ENCODE data around the gene ZNF514. TPM values are rescaled to one million over a fixed set of nuclear protein-coding genes. Genes with fewer than 3 reads are reported as not detected.

ZNF514 gene
- total RNA-seq, 6 experiments from 2014 or later = 2.0 to 8.1 (median 5.4) TPM

DNA sequence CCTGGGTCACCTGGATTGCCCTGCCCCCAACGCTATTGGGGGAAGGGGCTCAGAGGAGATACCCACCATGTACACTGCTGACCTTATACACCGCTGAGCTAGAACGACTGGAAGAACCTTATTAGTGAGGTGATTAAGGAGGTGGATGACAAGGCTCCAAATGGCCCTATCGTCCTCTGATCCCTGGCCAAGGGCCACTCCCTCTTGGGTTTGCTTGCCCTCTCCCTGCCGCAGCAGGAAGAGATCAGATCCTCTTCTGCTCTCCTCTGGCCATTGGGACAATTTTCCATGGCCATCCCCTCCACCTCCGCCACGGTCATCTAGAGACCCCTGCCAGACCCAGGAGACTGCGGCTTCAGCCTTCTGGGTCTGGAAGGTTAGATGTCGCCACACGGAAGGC, 1.2 kb downstream of the ZNF514 start:
- TF ChIP-seq POLR2A (IDR thresholded peaks at IDR 0.05) = no peak
- TF ChIP-seq, protein P1, sequence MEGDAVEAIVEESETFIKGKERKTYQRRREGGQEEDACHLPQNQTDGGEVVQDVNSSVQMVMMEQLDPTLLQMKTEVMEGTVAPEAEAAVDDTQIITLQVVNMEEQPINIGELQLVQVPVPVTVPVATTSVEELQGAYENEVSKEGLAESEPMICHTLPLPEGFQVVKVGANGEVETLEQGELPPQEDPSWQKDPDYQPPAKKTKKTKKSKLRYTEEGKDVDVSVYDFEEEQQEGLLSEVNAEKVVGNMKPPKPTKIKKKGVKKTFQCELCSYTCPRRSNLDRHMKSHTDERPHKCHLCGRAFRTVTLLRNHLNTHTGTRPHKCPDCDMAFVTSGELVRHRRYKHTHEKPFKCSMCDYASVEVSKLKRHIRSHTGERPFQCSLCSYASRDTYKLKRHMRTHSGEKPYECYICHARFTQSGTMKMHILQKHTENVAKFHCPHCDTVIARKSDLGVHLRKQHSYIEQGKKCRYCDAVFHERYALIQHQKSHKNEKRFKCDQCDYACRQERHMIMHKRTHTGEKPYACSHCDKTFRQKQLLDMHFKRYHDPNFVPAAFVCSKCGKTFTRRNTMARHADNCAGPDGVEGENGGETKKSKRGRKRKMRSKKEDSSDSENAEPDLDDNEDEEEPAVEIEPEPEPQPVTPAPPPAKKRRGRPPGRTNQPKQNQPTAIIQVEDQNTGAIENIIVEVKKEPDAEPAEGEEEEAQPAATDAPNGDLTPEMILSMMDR (IDR thresholded peaks at IDR 0.05) = no peak
- H3K4me3 ChIP-seq = peak overlapping the region; percentile 60 to 70 (median 66)
- DNase-seq (no peak), ATAC-seq (no peak)
- no peaks in the 10 kb centered on the region for H3K27me3 ChIP-seq
- peaks cover 0 to 3% (median 0%) of the 10 kb centered on the region in 4 donors for H3K9me3 ChIP-seq
- intact Hi-C loops (cut with DNase I) = no loop called here
- no peak overlapping the region for H3K27ac ChIP-seq
- H3K4me1 ChIP-seq = peaks cover 0 to 7% (median 0%) of the 10 kb centered on the region in 4 donors
- WGBS (ENCODE audit: insufficient coverage, low coverage, low lambda C conversion rate, missing lambda C conversion rate) = 92% methylated on average over 3 of the region's 10 CpGs
- peaks cover 0 to 3% (median 1%) of the 10 kb centered on the region in 4 donors for H3K36me3 ChIP-seq

DNA sequence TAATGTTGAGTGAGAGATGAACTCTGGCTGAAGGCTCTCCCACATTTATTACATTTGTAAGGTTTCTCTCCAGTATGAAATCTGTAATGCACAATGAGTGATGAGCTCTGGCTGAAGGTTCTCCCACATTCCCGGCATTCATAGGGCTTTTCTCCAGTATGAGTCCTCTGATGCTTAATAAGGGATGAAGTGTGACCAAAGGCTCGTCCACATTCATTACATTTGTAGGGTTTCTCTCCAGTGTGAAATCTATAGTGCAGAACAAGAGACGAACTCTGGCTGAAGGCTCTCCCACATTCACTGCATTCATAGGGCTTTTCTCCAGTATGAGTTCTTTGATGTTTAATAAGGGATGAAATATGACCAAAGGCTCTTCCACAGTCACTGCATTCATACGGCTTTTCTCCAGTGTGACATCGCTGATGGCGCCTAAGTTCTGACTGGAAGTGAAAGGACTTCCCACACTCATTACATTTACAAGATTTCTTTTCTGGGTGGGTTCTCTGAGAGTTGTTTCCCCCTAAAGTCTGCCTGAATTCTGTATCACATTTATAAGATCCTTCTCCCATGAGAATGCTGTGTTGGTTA, 10.2 kb downstream of the ZNF514 start:
- no peaks in the 10 kb centered on the region for H3K27me3 ChIP-seq
- TF ChIP-seq POLR2A (IDR thresholded peaks at IDR 0.05) = no peak
- TF ChIP-seq, protein P1 (IDR thresholded peaks at IDR 0.05) = no peak
- peaks cover 0 to 19% (median 9%) of the 10 kb centered on the region in 4 donors for H3K36me3 ChIP-seq
- intact Hi-C loops (cut with DNase I) = no loop called here
- no peak for ATAC-seq
- no peaks in the 10 kb centered on the region for H3K4me1 ChIP-seq
- H3K27ac ChIP-seq = no peak overlapping the region
- 81% methylated on average over 3 of the region's 6 CpGs for WGBS (ENCODE audit: insufficient coverage, low coverage, low lambda C conversion rate, missing lambda C conversion rate)
- H3K9me3 ChIP-seq = peaks cover 10 to 49% (median 28%) of the 10 kb centered on the region in 4 donors
- H3K4me3 ChIP-seq = no peak overlapping the region
- no peak for DNase-seq

DNA sequence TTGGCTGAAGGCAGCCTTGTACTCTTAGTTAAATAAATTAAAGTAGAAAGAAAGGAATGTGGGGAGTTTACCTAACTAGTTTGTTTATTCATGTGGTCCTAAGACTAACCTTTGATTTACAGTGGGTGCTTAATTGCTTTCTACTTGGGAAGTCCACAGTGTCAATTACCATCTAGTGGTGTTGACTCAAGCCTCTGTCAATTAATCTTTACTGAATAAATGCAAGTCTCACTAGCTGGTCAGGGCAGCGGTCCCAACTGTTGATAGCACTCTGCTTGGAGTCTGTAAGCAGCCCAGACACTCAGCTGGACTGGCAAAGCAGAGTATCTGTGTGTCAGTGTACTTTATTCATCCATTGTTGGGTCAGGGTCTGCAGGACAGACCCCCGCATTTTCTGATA, 15.8 kb downstream of the ZNF514 start:
- Histone ChIP-seq H3K4me1 (no peaks in the 10 kb centered on the region), H3K27me3 (no peaks in the 10 kb centered on the region), H3K9me3 (peaks cover 0 to 33% (median 12%) of the 10 kb centered on the region in 4 donors), H3K27ac (no peak overlapping the region), H3K36me3 (no peaks in the 10 kb centered on the region), H3K4me3 (no peak overlapping the region)
- TF ChIP-seq POLR2A (IDR thresholded peaks at IDR 0.05) = no peak
- TF ChIP-seq, protein P1 (IDR thresholded peaks at IDR 0.05) = no peak
- WGBS (ENCODE audit: insufficient coverage, low coverage, low lambda C conversion rate, missing lambda C conversion rate) = 100% methylated on average over 2 of the region's 2 CpGs
- intact Hi-C loops (cut with DNase I) = no loop called here
- no peak for ATAC-seq
- no peak for DNase-seq

DNA sequence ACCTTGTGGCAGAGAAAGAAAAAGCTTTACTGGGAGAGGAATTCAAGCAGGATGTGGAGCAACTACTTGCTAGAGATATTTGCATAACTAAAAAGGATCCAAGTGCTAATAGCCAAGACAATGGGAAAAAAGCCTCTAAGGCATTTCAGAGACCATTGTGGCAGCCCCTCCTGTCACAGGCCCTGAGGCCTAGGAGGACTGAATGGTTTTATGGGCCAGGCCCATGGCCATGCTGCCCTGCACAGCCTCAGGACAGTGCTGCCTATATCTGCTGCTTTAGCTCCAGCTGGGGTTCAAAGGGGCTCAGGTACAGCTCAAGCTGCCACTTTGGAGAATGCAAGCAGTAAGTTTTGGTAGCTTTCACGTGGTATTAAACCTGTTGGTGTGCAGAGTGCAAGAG, 20.9 kb downstream of the ZNF514 start:
- no peak overlapping the region for H3K27ac ChIP-seq
- TF ChIP-seq, protein P1 (IDR thresholded peaks at IDR 0.05) = no peak
- no peak for TF ChIP-seq POLR2A (IDR thresholded peaks at IDR 0.05)
- H3K27me3 ChIP-seq = no peaks in the 10 kb centered on the region
- 67% methylated on average over 1 of the region's 1 CpG for WGBS (ENCODE audit: insufficient coverage, low coverage, low lambda C conversion rate, missing lambda C conversion rate)
- intact Hi-C loops (cut with DNase I) = no loop called here
- no peak overlapping the region for H3K4me3 ChIP-seq
- no peak for DNase-seq
- H3K9me3 ChIP-seq = peaks cover 0 to 15% (median 0%) of the 10 kb centered on the region in 4 donors
- H3K4me1 ChIP-seq = no peaks in the 10 kb centered on the region
- no peaks in the 10 kb centered on the region for H3K36me3 ChIP-seq
- no peak for ATAC-seq

Data from right lobe of liver (tissue), 6 donors.